ENCODE measurements around the gene HAVCR1. TPM values are rescaled to one million over a fixed set of nuclear protein-coding genes. Genes with fewer than 3 reads are reported as not detected.
"Not testable (repeated sequence)": the region's sequence is repeated elsewhere in the genome, so short reads cannot be mapped to it uniquely, and the experiment has no call there.

Gene HAVCR1
- total and polyA plus RNA-seq, 2 donors (not counting 1 experiment from before 2014, with no cell fraction given): not detected

DNA sequence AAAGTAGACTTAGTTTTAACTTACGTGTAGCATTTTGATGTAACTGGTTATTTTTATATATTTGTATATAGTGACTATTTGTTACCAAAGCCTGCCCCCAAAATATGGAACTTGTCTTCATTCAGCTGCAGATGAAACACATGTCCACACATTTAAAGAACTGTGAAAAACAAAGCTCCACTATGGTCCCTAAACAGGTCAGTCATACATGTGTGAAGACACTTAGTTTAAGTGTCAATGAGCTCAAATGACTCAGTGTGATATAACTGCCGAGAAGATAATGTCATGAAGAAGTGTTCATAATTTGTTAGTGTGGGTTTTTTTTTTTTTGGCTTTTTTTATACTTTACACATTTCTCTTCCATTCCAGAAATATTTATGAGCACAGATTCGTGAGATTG lies 28.2 kb downstream of the HAVCR1 start:
- H3K9ac ChIP-seq (ENCODE audit: low read length): no peak overlapping the region
- ChIA-PET CTCF (no interaction called here), POLR2A (no interaction called here)
- H3K9me3 ChIP-seq (ENCODE audit: control extremely low read depth in 1 of 3, control insufficient read depth in 2 of 3, insufficient read depth in 1 of 3, low read length in 2 of 3): no peaks in the 10 kb centered on the region
- H3K4me2 ChIP-seq (replicated peaks; ENCODE audit: low read depth, low read length, poor library complexity, severe bottlenecking): no peak overlapping the region
- intact Hi-C loops (cut with micrococcal nuclease): no loop called here
- Mint-ChIP-seq H3K9me3 (ENCODE audit: insufficient read depth) (no peaks in the 10 kb centered on the region), H3K4me1 (no peaks in the 10 kb centered on the region), H3K27me3 (peaks cover 14% of the 10 kb centered on the region), H3K27ac (no peak overlapping the region), H3K4me3 (no peak overlapping the region)
- no CpG with 5 or more reads among the region's 3 CpGs for WGBS (ENCODE audit: insufficient coverage)
- no peak overlapping the region for H3K4me3 ChIP-seq (ENCODE audit: control extremely low read depth in 1 of 5, extremely low read depth in 1 of 5, insufficient read depth in 1 of 5, low read depth in 2 of 5, low read length in 4 of 5)
- no peaks in the 10 kb centered on the region for H3K36me3 ChIP-seq (replicated peaks in 1 of 2; ENCODE audit: control extremely low read depth in 1 of 2, control insufficient read depth in 1 of 2, extremely low read depth in 1 of 2, insufficient read depth in 2 of 2, low read length in 1 of 2)
- TF ChIP-seq EZH2 (IDR thresholded peaks at IDR 0.05; ENCODE audit: borderline replicate concordance, insufficient read depth, low read depth, low read length, poor library complexity, severe bottlenecking): no peak
- ATAC-seq (ENCODE audit: low read depth) (no peak), DNase-seq (no peak)
- no peak overlapping the region for H3K27ac ChIP-seq (ENCODE audit: low read length in 2 of 2)
- peaks cover 0 to 6% (median 0%) of the 10 kb centered on the region in 4 experiments for H3K27me3 ChIP-seq (replicated peaks in 1 of 4; ENCODE audit: control extremely low read depth in 1 of 4, control insufficient read depth in 3 of 4, insufficient read depth in 4 of 4, low read length in 3 of 4)
- no peak overlapping the region for H2AFZ ChIP-seq (ENCODE audit: insufficient read depth, low read depth, low read length, poor library complexity, severe bottlenecking)
- H3K79me2 ChIP-seq (ENCODE audit: control insufficient read depth, insufficient read depth, low read length): no peaks in the 10 kb centered on the region
- H4K20me1 ChIP-seq (ENCODE audit: control insufficient read depth, insufficient read depth, low read length, poor library complexity, severe bottlenecking): no peaks in the 10 kb centered on the region
- no peaks in the 10 kb centered on the region for H3K4me1 ChIP-seq (ENCODE audit: control insufficient read depth in 2 of 2, insufficient read depth in 2 of 2, low read length in 2 of 2)

DNA sequence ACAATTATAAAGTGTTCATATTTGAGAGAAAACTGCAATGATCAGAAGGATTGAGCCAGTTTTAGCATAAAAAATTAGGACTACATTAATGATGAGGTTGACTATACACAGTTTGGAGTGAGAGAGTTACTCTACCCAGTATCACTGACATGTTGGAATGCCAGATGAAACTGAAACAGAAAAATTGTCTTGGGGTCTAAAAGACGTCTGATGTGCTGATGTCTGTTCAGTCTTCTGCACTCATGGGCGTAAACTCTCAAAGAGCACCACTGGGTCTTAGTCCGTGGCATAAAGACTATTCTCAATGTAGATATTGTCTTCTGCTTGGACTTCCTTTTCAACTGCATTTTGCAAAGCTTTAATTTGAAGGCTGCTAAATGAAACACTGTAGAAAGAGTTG lies 29.5 kb downstream of the HAVCR1 start:
- Histone ChIP-seq H3K79me2 (ENCODE audit: control insufficient read depth, insufficient read depth, low read length) (no peaks in the 10 kb centered on the region), H3K27ac (ENCODE audit: low read length in 2 of 2) (no peak overlapping the region), H3K4me1 (ENCODE audit: control insufficient read depth in 2 of 2, insufficient read depth in 2 of 2, low read length in 2 of 2) (no peaks in the 10 kb centered on the region), H3K27me3 (replicated peaks in 1 of 4; ENCODE audit: control extremely low read depth in 1 of 4, control insufficient read depth in 3 of 4, insufficient read depth in 4 of 4, low read length in 3 of 4) (peaks cover 0 to 6% (median 0%) of the 10 kb centered on the region in 4 experiments), H3K4me2 (replicated peaks; ENCODE audit: low read depth, low read length, poor library complexity, severe bottlenecking) (no peak overlapping the region), H3K36me3 (replicated peaks in 1 of 2; ENCODE audit: control extremely low read depth in 1 of 2, control insufficient read depth in 1 of 2, extremely low read depth in 1 of 2, insufficient read depth in 2 of 2, low read length in 1 of 2) (no peaks in the 10 kb centered on the region), H3K9me3 (ENCODE audit: control extremely low read depth in 1 of 3, control insufficient read depth in 2 of 3, insufficient read depth in 1 of 3, low read length in 2 of 3) (no peaks in the 10 kb centered on the region), H3K4me3 (ENCODE audit: control extremely low read depth in 1 of 5, extremely low read depth in 1 of 5, insufficient read depth in 1 of 5, low read depth in 2 of 5, low read length in 4 of 5) (no peak overlapping the region), H4K20me1 (ENCODE audit: control insufficient read depth, insufficient read depth, low read length, poor library complexity, severe bottlenecking) (no peaks in the 10 kb centered on the region), H2AFZ (ENCODE audit: insufficient read depth, low read depth, low read length, poor library complexity, severe bottlenecking) (no peak overlapping the region), H3K9ac (ENCODE audit: low read length) (no peak overlapping the region)
- no peak overlapping the region for H3K4me3 Mint-ChIP-seq
- TF ChIP-seq EZH2 (IDR thresholded peaks at IDR 0.05; ENCODE audit: borderline replicate concordance, insufficient read depth, low read depth, low read length, poor library complexity, severe bottlenecking): no peak
- TF ChIP-seq, protein P1, sequence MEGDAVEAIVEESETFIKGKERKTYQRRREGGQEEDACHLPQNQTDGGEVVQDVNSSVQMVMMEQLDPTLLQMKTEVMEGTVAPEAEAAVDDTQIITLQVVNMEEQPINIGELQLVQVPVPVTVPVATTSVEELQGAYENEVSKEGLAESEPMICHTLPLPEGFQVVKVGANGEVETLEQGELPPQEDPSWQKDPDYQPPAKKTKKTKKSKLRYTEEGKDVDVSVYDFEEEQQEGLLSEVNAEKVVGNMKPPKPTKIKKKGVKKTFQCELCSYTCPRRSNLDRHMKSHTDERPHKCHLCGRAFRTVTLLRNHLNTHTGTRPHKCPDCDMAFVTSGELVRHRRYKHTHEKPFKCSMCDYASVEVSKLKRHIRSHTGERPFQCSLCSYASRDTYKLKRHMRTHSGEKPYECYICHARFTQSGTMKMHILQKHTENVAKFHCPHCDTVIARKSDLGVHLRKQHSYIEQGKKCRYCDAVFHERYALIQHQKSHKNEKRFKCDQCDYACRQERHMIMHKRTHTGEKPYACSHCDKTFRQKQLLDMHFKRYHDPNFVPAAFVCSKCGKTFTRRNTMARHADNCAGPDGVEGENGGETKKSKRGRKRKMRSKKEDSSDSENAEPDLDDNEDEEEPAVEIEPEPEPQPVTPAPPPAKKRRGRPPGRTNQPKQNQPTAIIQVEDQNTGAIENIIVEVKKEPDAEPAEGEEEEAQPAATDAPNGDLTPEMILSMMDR (IDR thresholded peaks at IDR 0.05): no peak
- DNase-seq (no peak), ATAC-seq (ENCODE audit: low read depth) (no peak)
- peaks cover 14% of the 10 kb centered on the region for H3K27me3 Mint-ChIP-seq
- POLR2A ChIA-PET: no interaction called here
- CTCF ChIA-PET: no interaction called here
- no peak overlapping the region for H3K27ac Mint-ChIP-seq
- no peaks in the 10 kb centered on the region for H3K9me3 Mint-ChIP-seq (ENCODE audit: insufficient read depth)
- WGBS (ENCODE audit: insufficient coverage): no CpG with 5 or more reads among the region's 3 CpGs
- H3K4me1 Mint-ChIP-seq: peaks cover 4% of the 10 kb centered on the region
- intact Hi-C loops (cut with micrococcal nuclease): no loop called here

DNA sequence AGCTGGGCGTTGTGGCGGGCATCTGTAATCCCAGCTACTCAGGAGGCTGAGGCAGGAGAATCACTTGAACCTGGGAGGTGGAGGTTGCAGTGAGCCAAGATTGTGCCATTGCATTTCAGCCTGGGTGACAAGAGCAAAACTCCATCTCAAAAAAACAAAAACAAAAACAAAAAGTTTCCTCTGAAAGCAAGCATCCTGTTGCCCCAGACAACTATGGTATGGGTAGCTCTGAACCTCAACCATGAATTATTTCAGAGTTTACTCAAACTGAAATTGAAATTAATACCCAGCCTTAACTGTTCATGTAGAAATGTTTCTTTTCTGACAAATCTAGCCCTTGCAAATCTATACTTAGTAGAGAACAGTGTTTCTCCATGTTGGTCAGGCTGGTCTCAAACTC lies 31.3 kb downstream of the HAVCR1 start:
- H3K9me3 Mint-ChIP-seq (ENCODE audit: insufficient read depth); H3K4me3 ChIP-seq (ENCODE audit: control extremely low read depth in 1 of 5, extremely low read depth in 1 of 5, insufficient read depth in 1 of 5, low read depth in 2 of 5, low read length in 4 of 5); H3K4me1 Mint-ChIP-seq; H4K20me1 ChIP-seq (ENCODE audit: control insufficient read depth, insufficient read depth, low read length, poor library complexity, severe bottlenecking); H3K4me3 Mint-ChIP-seq; H3K36me3 ChIP-seq (replicated peaks in 1 of 2; ENCODE audit: control extremely low read depth in 1 of 2, control insufficient read depth in 1 of 2, extremely low read depth in 1 of 2, insufficient read depth in 2 of 2, low read length in 1 of 2); H3K79me2 ChIP-seq (ENCODE audit: control insufficient read depth, insufficient read depth, low read length); H3K9me3 ChIP-seq (ENCODE audit: control extremely low read depth in 1 of 3, control insufficient read depth in 2 of 3, insufficient read depth in 1 of 3, low read length in 2 of 3); H3K4me1 ChIP-seq (ENCODE audit: control insufficient read depth in 2 of 2, insufficient read depth in 2 of 2, low read length in 2 of 2); CTCF ChIA-PET; H2AFZ ChIP-seq (ENCODE audit: insufficient read depth, low read depth, low read length, poor library complexity, severe bottlenecking); H3K9ac ChIP-seq (ENCODE audit: low read length); H3K27me3 ChIP-seq (replicated peaks in 1 of 4; ENCODE audit: control extremely low read depth in 1 of 4, control insufficient read depth in 3 of 4, insufficient read depth in 4 of 4, low read length in 3 of 4); ATAC-seq (ENCODE audit: low read depth); DNase-seq; H3K4me2 ChIP-seq (replicated peaks; ENCODE audit: low read depth, low read length, poor library complexity, severe bottlenecking); H3K27ac Mint-ChIP-seq; intact Hi-C loops (cut with micrococcal nuclease); H3K27ac ChIP-seq (ENCODE audit: low read length in 2 of 2): not testable (repeated sequence)
- no CpG with 5 or more reads among the region's 2 CpGs for WGBS (ENCODE audit: insufficient coverage)
- H3K27me3 Mint-ChIP-seq: peaks cover 14% of the 10 kb centered on the region
- POLR2A ChIA-PET: interaction anchor here (0.7 kb wide), 1 partner anchor 19 kb away, joined by 3 read pairs; no protein-coding TSS in a partner anchor
